HG03103 (cell line): ENCODE data around the gene IL13.

Experiments
- ATAC-seq: cut with Tn5 transposase; IDR thresholded peaks from one replicate; pipeline ENCODE4 v1.9.1; 2021; ENCODE audit warnings: low read depth; ENCODE audit not compliant: unreplicated experiment

IL13 gene

GRCh38 chr5:132655821-132656773 is 1.9 kb upstream of the IL13 start:
- ATAC-seq = no peak

GRCh38 chr5:132656774-132657355 is 1.1 kb upstream of the IL13 start:
- ATAC-seq = no peak

GRCh38 chr5:132658381-132659302 is 669 bp downstream of the IL13 start:
- ATAC-seq = no peak

- no peak for ATAC-seq
Observed at GRCh38 chr5:132659598-132660493, 1.9 kb downstream of the IL13 start.

GRCh38 chr5:132661231-132662003 is 3.4 kb downstream of the IL13 start:
- no peak for ATAC-seq

- ATAC-seq = no peak
Observed at GRCh38 chr5:132662004-132662401, 4.0 kb downstream of the IL13 start.

GRCh38 chr5:132662925-132663770 is 5.2 kb downstream of the IL13 start:
- peak; percentile 49 for ATAC-seq

- ATAC-seq = peak; percentile 42
Observed at GRCh38 chr5:132663771-132664695, 6.1 kb downstream of the IL13 start.

- ATAC-seq = no peak
Observed at GRCh38 chr5:132664696-132665209, 6.8 kb downstream of the IL13 start.

- no peak for ATAC-seq
Observed at GRCh38 chr5:132665574-132666080, 7.7 kb downstream of the IL13 start.

GRCh38 chr5:132666310-132667123 is 8.5 kb downstream of the IL13 start:
- ATAC-seq = no peak

- no peak for ATAC-seq
Observed at GRCh38 chr5:132667309-132667708, 9.3 kb downstream of the IL13 start.

- no peak for ATAC-seq
Observed at GRCh38 chr5:132667761-132668705, 10.1 kb downstream of the IL13 start.

- no peak for ATAC-seq
Observed at GRCh38 chr5:132668706-132669454, 10.9 kb downstream of the IL13 start.
